KOPT-K1 (cell line): ENCODE data around the gene CPAMD8.

Experiments
- H3K27ac ChIP-seq: fragments of 200-600 bp; sonication (generic); 2 replicates; pipeline ENCODE4 v1.5.1; 2016; ENCODE audit warnings: antibody characterized with exemption, mild to moderate bottlenecking, low read depth, low read length; ENCODE audit not compliant: poor library complexity, severe bottlenecking
- H3K36me3 ChIP-seq: fragments of 200-600 bp; sonication (generic); 2 replicates; pipeline ENCODE4 v1.5.1; 2017; ENCODE audit warnings: antibody characterized with exemption, mild to moderate bottlenecking, low read length, moderate library complexity; ENCODE audit not compliant: insufficient read depth
- H3K9me3 ChIP-seq: fragments of 200-600 bp; sonication (generic); 2 replicates; pipeline ENCODE4 v1.5.1; 2017; ENCODE audit warnings: antibody characterized with exemption, low read length, mild to moderate bottlenecking; ENCODE audit not compliant: insufficient read depth, poor library complexity, severe bottlenecking

CPAMD8 gene

GRCh38 chr19:16892868-16893685 lies 133.5 kb downstream of the CPAMD8 start:
- no peaks in the 10 kb centered on the region for H3K36me3 ChIP-seq
- H3K9me3 ChIP-seq, result no peaks in the 10 kb centered on the region
- no peak overlapping the region for H3K27ac ChIP-seq

- Histone ChIP-seq H3K9me3 (no peaks in the 10 kb centered on the region), H3K27ac (no peak overlapping the region), H3K36me3 (no peaks in the 10 kb centered on the region)
These were observed 134.2 kb downstream of the CPAMD8 start for GRCh38 chr19:16892436-16892835.

GRCh38 chr19:16891696-16892382 lies 134.8 kb downstream of the CPAMD8 start:
- H3K27ac ChIP-seq, result no peak overlapping the region
- no peaks in the 10 kb centered on the region for H3K9me3 ChIP-seq

GRCh38 chr19:16890461-16891184 lies 136.0 kb downstream of the CPAMD8 start:
- Histone ChIP-seq H3K27ac (no peak overlapping the region), H3K36me3 (no peaks in the 10 kb centered on the region), H3K9me3 (no peaks in the 10 kb centered on the region)

More at GRCh38 chr19:16891696-16892382, 134.8 kb downstream of the CPAMD8 start:
- H3K36me3 ChIP-seq, result no peaks in the 10 kb centered on the region

DNA sequence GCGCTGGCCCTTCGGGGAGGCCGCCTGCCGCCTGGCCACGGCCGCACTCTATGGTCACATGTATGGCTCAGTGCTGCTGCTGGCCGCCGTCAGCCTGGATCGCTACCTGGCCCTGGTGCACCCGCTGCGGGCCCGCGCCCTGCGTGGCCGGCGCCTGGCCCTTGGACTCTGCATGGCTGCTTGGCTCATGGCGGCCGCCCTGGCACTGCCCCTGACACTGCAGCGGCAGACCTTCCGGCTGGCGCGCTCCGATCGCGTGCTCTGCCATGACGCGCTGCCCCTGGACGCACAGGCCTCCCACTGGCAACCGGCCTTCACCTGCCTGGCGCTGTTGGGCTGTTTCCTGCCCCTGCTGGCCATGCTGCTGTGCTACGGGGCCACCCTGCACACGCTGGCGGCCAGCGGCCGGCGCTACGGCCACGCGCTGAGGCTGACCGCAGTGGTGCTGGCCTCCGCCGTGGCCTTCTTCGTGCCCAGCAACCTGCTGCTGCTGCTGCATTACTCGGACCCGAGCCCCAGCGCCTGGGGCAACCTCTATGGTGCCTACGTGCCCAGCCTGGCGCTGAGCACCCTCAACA lies 136.6 kb downstream of the CPAMD8 start:
- no peak overlapping the region for H3K27ac ChIP-seq
- no peaks in the 10 kb centered on the region for H3K9me3 ChIP-seq

GRCh38 chr19:16889366-16889882 lies 137.2 kb downstream of the CPAMD8 start:
- no peaks in the 10 kb centered on the region for H3K36me3 ChIP-seq
- no peaks in the 10 kb centered on the region for H3K9me3 ChIP-seq
- no peak overlapping the region for H3K27ac ChIP-seq

More for the DNA sequence above, 136.6 kb downstream of the CPAMD8 start:
- H3K36me3 ChIP-seq, result no peaks in the 10 kb centered on the region

- Histone ChIP-seq H3K36me3 (no peaks in the 10 kb centered on the region), H3K27ac (no peak within 1 kb of the TSS), H3K9me3 (no peaks in the 10 kb centered on the region)
These were observed 137.8 kb downstream of the CPAMD8 start, which contains the start of gene F2RL3 for GRCh38 chr19:16888629-16889365. TSS of gene F2RL3 (plus strand) at chr19:16888999. CDS start at chr19:16889190, 191 bp downstream.

DNA sequence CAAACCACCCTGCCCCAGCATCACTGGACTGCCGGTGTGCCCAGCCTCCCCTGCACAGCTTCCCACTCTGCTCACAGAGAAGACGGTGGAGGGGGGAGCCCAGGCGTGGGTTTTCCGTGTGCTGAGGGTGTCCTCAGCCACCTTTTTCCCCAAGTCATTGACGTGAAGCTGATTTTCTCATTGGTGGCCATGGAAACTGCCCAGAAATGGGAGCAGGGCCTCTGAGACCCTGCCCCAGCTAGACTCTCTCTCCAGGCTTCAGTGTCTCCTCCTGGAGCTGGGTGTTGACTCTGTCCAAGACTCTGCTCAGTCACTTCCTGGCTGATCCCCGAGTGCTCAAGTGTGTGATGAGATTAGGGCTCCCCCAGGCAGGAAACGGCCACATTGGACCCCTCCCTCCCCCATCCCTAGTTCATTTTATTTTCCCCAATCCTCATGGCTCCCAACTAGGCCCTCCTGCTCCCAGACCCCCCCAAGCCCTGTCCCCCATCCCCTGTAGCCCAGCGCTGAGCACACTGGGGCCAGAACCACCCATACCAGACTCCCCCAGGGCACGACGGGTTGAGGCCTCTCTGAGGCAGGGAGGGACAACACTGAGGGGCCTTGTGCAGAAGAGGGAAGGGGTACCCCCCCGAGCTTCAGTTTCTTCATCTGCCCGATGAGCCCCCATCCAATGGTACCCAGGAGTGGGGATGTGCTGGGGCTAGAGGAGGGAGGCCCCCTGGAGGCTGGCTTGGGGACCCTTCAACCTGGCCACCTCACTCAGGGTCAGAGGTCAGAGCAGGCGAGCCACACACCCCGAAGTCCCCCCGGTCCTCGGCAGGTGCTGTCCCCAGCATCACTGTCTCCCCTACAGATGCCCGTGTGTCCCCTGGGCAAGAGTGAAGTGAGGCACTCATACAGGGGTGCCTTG lies 139.0 kb downstream of the CPAMD8 start:
- no peak overlapping the region for H3K27ac ChIP-seq
- H3K9me3 ChIP-seq, result peaks cover 8% of the 10 kb centered on the region
- H3K36me3 ChIP-seq, result no peaks in the 10 kb centered on the region

DNA sequence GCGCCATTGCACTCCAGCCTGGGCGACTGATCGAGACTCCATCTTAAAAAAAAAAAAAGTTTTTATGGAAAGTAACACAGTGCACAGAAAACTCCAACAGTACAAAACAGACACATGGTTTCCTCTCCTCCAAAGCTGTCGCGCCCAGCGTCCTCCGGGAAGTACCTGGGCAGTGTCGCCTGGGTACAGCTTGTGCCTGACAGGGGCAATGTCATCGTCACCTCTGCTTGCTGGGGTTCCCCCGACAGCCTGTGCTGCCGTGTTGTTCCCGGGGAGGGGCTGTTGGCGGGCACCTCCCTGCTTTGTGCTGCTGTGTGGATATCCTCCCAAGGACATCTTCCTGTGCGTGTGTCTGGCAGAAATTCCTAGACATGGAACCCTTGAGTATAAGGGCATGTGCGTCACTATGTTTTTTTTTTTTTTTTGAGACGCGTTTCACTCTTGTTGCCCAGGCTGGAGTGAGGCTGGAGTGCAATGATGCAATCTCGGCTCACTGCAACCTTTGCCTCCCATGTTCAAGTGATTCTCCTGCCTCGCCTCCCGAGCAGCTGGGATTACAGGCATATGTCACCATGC lies 140.2 kb downstream of the CPAMD8 start:
- H3K27ac ChIP-seq, result no peak overlapping the region
- no peaks in the 10 kb centered on the region for H3K36me3 ChIP-seq
- H3K9me3 ChIP-seq, result peaks cover 21% of the 10 kb centered on the region

DNA sequence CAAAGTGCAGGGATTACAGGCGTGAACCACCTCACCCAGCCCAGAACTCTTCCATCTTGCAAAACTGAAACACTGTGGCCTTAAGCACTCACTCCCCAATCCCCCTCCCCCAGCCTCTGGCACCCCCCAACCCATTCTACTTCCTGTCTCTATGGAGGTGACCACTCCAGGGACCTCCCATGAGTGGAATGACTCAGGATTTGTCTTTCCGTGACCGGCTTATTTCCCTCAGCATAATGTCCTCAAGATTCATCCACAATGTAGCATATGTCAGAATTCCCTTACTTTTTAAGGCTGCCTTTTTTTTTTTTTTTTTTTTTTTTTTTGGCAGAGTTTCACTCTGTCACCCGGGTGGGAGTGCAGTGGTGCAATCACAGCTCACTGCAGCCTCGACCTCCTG lies 141.4 kb downstream of the CPAMD8 start:
- Histone ChIP-seq H3K36me3 (peaks cover 10% of the 10 kb centered on the region; the same call in 1 of the 2 replicates), H3K9me3 (peaks cover 33% of the 10 kb centered on the region), H3K27ac (no peak overlapping the region)

- H3K36me3 ChIP-seq, result peaks cover 26% of the 10 kb centered on the region; the same call in 1 of the 2 replicates
- peaks cover 33% of the 10 kb centered on the region for H3K9me3 ChIP-seq
- H3K27ac ChIP-seq, result no peak overlapping the region
These were observed 143.1 kb downstream of the CPAMD8 start for GRCh38 chr19:16883522-16883921.

DNA sequence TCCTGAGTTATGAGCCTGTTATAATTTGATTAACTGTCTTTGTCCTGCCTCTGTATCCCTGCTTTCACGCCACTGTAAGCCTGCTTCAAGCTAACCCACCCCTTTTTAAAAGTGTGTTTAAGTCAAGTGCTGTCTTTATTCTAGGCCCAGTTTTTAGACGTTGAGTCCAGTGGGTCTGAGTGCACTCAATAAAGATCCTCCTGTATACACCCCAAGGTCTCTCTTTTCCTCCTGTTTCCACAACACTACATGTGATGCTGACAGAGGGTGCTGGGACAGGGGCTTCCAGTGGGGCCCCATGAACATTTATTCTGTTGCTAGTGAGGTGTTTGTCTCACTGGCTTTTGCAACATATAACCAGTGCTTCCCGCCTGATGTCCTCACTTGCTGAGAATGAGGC lies 144.5 kb downstream of the CPAMD8 start:
- peaks cover 33% of the 10 kb centered on the region for H3K9me3 ChIP-seq

More for the DNA sequence above, 144.5 kb downstream of the CPAMD8 start:
- peaks cover 40% of the 10 kb centered on the region; the same call in 1 of the 2 replicates for H3K36me3 ChIP-seq
- H3K27ac ChIP-seq, result no peak overlapping the region
